PFSK-1 (cell line): ENCODE measurements around the gene MCM7.

Experiments
- FOXP2 ChIP-seq: optimal IDR thresholded peaks from 2 replicates; pipeline ENCODE3; 2011; ENCODE audit warnings: borderline replicate concordance, control low read depth, inconsistent platforms; ENCODE audit not compliant: insufficient read depth; ENCODE audit errors: extremely low read length, extremely low read depth
- POLR2AphosphoS5 ChIP-seq: IDR thresholded peaks from 2 replicates; pipeline ENCODE4 v1.6.1; 2012; ENCODE audit warnings: low read depth, mild to moderate bottlenecking, control low read depth, low read length, moderate library complexity
- SIN3A ChIP-seq: IDR thresholded peaks from 2 replicates; pipeline ENCODE4 v1.6.1; 2012; ENCODE audit warnings: mild to moderate bottlenecking, low read length, moderate library complexity, borderline replicate concordance; ENCODE audit not compliant: insufficient read depth
- TAF1 ChIP-seq: IDR thresholded peaks from 2 replicates; pipeline ENCODE4 v1.6.1; 2012; ENCODE audit warnings: low read length, control low read depth, borderline replicate concordance; ENCODE audit not compliant: insufficient read depth
- TF ChIP-seq, protein P1 (sequence below), 2 experiments: IDR thresholded peaks; 2 replicates each; pipeline versions ENCODE4 v1.6.1 to v1.8.0; 2011 to 2012; ENCODE audit warnings: low read depth in 2 of 2, low read length in 2 of 2, control low read depth in 1 of 2, inconsistent platforms in 1 of 2, mild to moderate bottlenecking in 1 of 2, moderate library complexity in 1 of 2; ENCODE audit not compliant: insufficient read depth in 1 of 2

The MCM7 gene

DNA sequence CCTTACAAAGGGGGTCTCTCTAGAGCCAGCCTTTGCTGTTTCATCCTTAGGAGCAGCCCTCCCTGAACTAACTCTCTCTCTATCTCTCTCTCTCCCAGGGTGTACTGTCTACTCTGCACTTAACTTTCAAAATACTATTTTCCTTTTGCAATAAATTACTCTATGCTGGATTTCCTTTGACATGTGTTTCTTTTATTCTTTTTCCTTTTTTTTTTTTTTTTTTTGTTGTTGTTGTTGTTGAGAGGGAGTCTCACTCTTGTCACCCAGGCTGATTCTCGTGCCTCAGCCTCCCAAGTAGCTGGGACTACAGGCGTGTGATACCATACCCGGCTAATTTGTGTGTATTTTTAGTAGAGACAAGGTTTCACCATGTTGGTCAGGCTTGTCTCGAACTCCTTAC, 18.2 kb downstream of the MCM7 start:
- no peak for TF ChIP-seq SIN3A
- TF ChIP-seq, protein P1, sequence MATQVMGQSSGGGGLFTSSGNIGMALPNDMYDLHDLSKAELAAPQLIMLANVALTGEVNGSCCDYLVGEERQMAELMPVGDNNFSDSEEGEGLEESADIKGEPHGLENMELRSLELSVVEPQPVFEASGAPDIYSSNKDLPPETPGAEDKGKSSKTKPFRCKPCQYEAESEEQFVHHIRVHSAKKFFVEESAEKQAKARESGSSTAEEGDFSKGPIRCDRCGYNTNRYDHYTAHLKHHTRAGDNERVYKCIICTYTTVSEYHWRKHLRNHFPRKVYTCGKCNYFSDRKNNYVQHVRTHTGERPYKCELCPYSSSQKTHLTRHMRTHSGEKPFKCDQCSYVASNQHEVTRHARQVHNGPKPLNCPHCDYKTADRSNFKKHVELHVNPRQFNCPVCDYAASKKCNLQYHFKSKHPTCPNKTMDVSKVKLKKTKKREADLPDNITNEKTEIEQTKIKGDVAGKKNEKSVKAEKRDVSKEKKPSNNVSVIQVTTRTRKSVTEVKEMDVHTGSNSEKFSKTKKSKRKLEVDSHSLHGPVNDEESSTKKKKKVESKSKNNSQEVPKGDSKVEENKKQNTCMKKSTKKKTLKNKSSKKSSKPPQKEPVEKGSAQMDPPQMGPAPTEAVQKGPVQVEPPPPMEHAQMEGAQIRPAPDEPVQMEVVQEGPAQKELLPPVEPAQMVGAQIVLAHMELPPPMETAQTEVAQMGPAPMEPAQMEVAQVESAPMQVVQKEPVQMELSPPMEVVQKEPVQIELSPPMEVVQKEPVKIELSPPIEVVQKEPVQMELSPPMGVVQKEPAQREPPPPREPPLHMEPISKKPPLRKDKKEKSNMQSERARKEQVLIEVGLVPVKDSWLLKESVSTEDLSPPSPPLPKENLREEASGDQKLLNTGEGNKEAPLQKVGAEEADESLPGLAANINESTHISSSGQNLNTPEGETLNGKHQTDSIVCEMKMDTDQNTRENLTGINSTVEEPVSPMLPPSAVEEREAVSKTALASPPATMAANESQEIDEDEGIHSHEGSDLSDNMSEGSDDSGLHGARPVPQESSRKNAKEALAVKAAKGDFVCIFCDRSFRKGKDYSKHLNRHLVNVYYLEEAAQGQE (IDR thresholded peaks at IDR 0.05; ENCODE audit: insufficient read depth in 1 of 2, low read depth in 2 of 2, low read length in 2 of 2), result no peak
- TF ChIP-seq POLR2AphosphoS5, result no peak

DNA sequence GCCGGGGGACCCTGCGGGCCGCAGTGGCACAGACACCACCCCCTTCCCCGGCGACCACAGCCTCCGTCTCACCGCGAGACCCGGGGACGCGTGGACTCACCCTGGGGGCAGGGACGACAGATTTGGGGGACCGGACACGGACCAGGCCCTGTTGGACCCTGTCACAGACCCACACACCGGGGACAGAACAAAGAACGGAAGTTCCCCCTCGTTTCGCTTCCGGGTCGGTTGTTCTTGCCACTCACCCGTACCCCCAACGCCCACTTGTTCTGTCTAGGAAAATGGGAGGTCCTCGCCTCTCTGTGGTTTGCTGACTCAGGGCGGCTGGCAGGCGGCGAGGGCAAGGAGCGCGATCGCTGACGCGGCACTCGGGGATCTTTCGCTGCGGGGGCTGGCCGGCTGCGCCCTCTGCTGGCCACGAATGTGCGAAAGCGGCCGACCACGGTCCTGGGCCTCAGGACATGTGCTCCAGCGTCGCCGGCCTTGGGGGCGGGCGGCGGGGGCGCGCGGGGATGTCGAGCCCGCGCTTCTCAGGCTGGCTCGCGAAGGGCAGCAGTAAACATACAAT, 19.6 kb downstream of the MCM7 start, which contains the start of gene ZNF3:
ZNF3 (minus strand) TSS at position 189 of the 568 bp plus-strand sequence. CDS start 4,366 bp downstream, outside the sequence.
- TF ChIP-seq FOXP2, result peak; percentile 97
- TF ChIP-seq, protein P1 (IDR thresholded peaks at IDR 0.05; ENCODE audit: insufficient read depth in 1 of 2, low read depth in 2 of 2, low read length in 2 of 2), result 0 out of 4 replicates have a peak, but pooled peaks of 1 of the 2 experiments have one; percentile 40
- TF ChIP-seq SIN3A, result peak; percentile 83
- TF ChIP-seq TAF1, result peak; percentile 74
- TF ChIP-seq POLR2AphosphoS5, result peak; percentile 72; the same call in 1 of the 2 replicates

DNA sequence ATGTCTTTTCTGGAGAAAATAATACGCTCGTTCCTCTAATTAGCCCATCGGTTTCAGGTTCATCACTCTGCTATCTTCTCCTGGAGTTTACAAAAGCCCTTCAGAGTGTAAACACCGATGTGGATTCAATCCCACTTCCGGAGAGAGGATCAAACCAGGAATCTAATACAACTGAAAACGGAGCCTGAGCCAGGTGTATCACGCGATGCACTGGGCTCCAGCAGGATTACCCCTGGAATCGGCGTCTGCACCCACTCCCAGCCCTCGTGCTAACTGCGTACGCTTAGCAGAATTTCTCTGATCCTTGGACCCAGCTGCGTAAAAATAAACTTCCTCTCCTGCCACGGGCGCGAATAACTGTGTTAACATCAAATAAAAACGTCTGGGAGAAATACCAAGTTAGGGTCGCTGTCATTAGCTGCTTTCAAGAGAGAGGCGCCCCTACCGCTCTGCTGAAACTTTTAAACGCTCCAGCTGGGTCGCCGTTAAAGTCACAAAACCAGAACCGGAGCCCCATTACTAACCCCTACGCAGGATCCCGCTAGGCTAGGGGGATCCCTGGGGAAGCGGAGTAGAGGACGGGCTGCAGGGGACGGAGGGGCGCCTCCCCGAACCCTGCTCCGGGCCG, 20.2 kb downstream of the MCM7 start:
- TF ChIP-seq POLR2AphosphoS5 (no peak), SIN3A (no peak), TAF1 (no peak), FOXP2 (no peak)
- TF ChIP-seq, protein P1 (IDR thresholded peaks at IDR 0.05; ENCODE audit: insufficient read depth in 1 of 2, low read depth in 2 of 2, low read length in 2 of 2), result no peak

DNA sequence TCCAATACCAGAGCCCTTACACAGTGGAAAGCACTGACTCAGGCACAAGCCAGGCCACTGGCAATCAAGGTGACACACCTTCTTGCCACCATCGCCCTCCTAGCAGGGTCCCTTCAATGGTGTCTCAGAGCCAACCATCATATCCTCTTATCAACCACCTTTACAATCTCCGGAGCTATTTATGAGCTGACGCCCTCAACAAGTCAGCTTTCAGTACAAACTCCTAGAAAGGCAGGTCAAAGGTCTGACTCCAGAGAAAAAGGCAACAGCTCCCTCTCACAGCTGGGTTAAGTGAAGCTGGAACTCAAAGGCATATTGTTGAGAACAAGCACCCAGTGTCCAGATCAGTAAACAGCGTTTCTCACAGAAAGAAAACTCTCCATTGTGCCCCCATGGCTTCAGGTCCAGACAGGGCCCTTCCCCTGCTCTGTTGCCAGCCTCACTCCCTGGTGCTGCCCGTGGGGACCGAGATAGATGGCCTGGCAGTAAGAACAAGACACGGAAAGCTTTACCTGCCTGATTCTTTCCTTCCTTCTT, 22.1 kb downstream of the MCM7 start:
- TF ChIP-seq SIN3A, result no peak
- no peak for TF ChIP-seq FOXP2
- no peak for TF ChIP-seq TAF1
- TF ChIP-seq, protein P1 (IDR thresholded peaks at IDR 0.05; ENCODE audit: insufficient read depth in 1 of 2, low read depth in 2 of 2, low read length in 2 of 2), result no peak
- TF ChIP-seq POLR2AphosphoS5, result no peak
